Smooth muscle cell (in vitro differentiated cells): ENCODE data around the gene SLC25A28. TPM values are rescaled to one million over a fixed set of nuclear protein-coding genes. Genes with fewer than 3 reads are reported as not detected.

Source experiments
- DNase-seq: peaks from one replicate; lab custom pipeline; 2025; ENCODE audit not compliant: unreplicated experiment; lab: John Stamatoyannopoulos, UW
- H2AFZ ChIP-seq: fragments of 200-600 bp; sonication (generic); 2 replicates; pipeline ENCODE4 v1.6.0; 2016; ENCODE audit warnings: antibody characterized with exemption, low read depth, mild to moderate bottlenecking
- H3F3A ChIP-seq: fragments of 200-600 bp; sonication (generic); 2 replicates; pipeline ENCODE4 v1.6.0; 2017; ENCODE audit warnings: antibody characterized with exemption, low read depth
- H3K27ac ChIP-seq: fragments of 200-600 bp; sonication (generic); 2 replicates; pipeline ENCODE4 v1.5.1; 2016; ENCODE audit warnings: low read depth, mild to moderate bottlenecking
- H3K27me3 ChIP-seq: fragments of 200-600 bp; sonication (generic); 2 replicates; pipeline ENCODE4 v1.6.1; 2016; ENCODE audit warnings: low read depth, mild to moderate bottlenecking
- H3K36me3 ChIP-seq: fragments of 200-600 bp; sonication (generic); 2 replicates; pipeline ENCODE4 v1.5.1; 2016; ENCODE audit warnings: low read depth
- H3K4me1 ChIP-seq: fragments of 200-600 bp; sonication (generic); 2 replicates; pipeline ENCODE4 v1.5.1; 2016; ENCODE audit warnings: low read depth
- H3K4me2 ChIP-seq: fragments of 200-600 bp; sonication (generic); 2 replicates; pipeline ENCODE4 v1.6.0; 2016; ENCODE audit warnings: mild to moderate bottlenecking
- H3K4me3 ChIP-seq: fragments of 200-600 bp; sonication (generic); 2 replicates; pipeline ENCODE4 v1.5.1; 2016; ENCODE audit warnings: mild to moderate bottlenecking
- H3K79me2 ChIP-seq: fragments of 200-600 bp; sonication (generic); 2 replicates; pipeline ENCODE4 v1.6.0; 2016; ENCODE audit warnings: low read depth, mild to moderate bottlenecking
- H3K9ac ChIP-seq: fragments of 200-600 bp; sonication (generic); 2 replicates; pipeline ENCODE4 v1.6.0; 2016; ENCODE audit warnings: low read depth
- H3K9me3 ChIP-seq: fragments of 200-600 bp; sonication (generic); replicated peaks from 2 replicates; pipeline ENCODE4 v1.5.1; 2016; ENCODE audit warnings: low read depth
- H4K20me1 ChIP-seq: fragments of 200-600 bp; sonication (generic); 2 replicates; pipeline ENCODE4 v1.6.0; 2016; ENCODE audit warnings: low read depth
- WGBS: methylation state at CpG from one replicate; pipeline ENCODE4 v1.1.7; 2016; ENCODE audit warnings: low lambda C conversion rate; 5-methylcytosine and 5-hydroxymethylcytosine counted together
- polyA plus RNA-seq: library from polyadenylated mRNA; unstranded; fragments of >200 nt; fragmentation: Nextera tagmentation; extraction: Ambion mirVana; gene quantifications from 2 replicates; pipeline ENCODE4 v1.2.1, GENCODE V29; 2016
- total RNA-seq: library from RNA; depleted of rRNA; stranded (reverse); fragments of >200 nt; gene quantifications from 2 replicates; pipeline ENCODE4 v1.2.3, GENCODE V29; 2014
- TF ChIP-seq, protein P1 (sequence below): fragments of 200-600 bp; sonication (generic); IDR thresholded peaks from 2 replicates; pipeline ENCODE4 v1.5.1; 2017; ENCODE audit warnings: borderline replicate concordance, mild to moderate bottlenecking, antibody characterized with exemption; ENCODE audit not compliant: insufficient read depth, poor library complexity, severe bottlenecking

The SLC25A28 gene
- total and polyA plus RNA-seq, 2 experiments from 2014 or later = 35.0 to 43.3 TPM

DNA sequence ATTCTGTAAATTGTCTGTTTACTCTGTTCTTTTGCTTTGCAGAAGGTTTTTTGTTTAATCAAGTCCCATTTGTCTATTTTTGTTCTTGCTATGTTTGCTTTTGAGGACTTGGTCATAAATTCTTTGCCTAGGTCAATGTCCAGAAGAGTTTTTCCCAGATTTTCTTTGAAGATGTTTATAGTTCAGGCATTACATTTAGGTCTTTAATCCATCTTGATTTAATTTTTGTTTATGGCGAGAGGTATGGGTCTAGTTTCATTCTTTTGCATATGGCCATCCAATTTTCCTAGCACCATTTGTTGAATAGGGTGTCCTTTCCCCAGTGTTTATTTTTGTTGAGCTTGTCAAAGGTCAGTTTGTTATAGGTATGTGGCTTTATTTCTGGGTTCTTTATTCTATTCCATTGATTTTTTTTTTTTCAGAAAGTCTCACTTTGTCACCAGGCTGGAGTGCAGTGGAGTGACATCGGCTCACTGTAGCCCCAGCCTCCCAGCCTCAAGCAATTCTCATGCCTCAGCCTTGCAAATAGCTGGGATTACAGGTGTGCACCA is 27.4 kb upstream of the SLC25A28 start:
- no peaks in the 10 kb centered on the region for H4K20me1 ChIP-seq
- no peaks in the 10 kb centered on the region for H3K4me1 ChIP-seq
- no peaks in the 10 kb centered on the region for H3K79me2 ChIP-seq
- H3K27me3 ChIP-seq = no peaks in the 10 kb centered on the region
- no peaks in the 10 kb centered on the region for H3K36me3 ChIP-seq
- H3K27ac ChIP-seq = no peak overlapping the region
- TF ChIP-seq, protein P1, sequence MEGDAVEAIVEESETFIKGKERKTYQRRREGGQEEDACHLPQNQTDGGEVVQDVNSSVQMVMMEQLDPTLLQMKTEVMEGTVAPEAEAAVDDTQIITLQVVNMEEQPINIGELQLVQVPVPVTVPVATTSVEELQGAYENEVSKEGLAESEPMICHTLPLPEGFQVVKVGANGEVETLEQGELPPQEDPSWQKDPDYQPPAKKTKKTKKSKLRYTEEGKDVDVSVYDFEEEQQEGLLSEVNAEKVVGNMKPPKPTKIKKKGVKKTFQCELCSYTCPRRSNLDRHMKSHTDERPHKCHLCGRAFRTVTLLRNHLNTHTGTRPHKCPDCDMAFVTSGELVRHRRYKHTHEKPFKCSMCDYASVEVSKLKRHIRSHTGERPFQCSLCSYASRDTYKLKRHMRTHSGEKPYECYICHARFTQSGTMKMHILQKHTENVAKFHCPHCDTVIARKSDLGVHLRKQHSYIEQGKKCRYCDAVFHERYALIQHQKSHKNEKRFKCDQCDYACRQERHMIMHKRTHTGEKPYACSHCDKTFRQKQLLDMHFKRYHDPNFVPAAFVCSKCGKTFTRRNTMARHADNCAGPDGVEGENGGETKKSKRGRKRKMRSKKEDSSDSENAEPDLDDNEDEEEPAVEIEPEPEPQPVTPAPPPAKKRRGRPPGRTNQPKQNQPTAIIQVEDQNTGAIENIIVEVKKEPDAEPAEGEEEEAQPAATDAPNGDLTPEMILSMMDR = no peak
- WGBS = 86% methylated on average over 2 of the region's 2 CpGs
- DNase-seq = no peak
- H3K4me3 ChIP-seq = peak overlapping the region; percentile 13
- H3K4me2 ChIP-seq = no peak overlapping the region
- no peak overlapping the region for H3K9ac ChIP-seq
- H3F3A ChIP-seq = no peaks in the 10 kb centered on the region
- H2AFZ ChIP-seq = no peak overlapping the region
- H3K9me3 ChIP-seq = no peaks in the 10 kb centered on the region

DNA sequence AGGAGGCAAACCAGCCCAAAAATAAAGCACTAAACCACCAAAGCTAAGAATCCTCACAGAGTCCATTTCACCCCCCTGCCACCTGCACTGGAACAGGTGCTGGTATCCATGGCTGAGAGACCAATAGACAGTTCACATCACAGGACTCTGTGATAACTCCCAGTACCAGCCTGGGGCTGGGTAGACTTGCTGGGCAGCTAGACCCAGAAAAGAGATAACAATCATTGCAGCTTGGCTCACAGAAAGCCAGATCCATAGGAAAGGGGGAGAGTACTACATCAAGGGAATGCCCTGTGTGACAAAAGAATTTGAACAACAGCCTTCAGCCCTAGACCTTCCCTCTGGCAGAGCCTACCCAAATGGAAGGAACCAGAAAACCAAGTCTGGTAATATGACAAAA is 13.6 kb upstream of the SLC25A28 start:
- Histone ChIP-seq H4K20me1 (no peaks in the 10 kb centered on the region), H3K36me3 (no peaks in the 10 kb centered on the region), H2AFZ (no peak overlapping the region), H3F3A (no peaks in the 10 kb centered on the region), H3K9me3 (no peaks in the 10 kb centered on the region), H3K27ac (no peak overlapping the region), H3K27me3 (peaks cover 14% of the 10 kb centered on the region), H3K79me2 (no peaks in the 10 kb centered on the region), H3K4me3 (no peak overlapping the region), H3K4me2 (no peak overlapping the region), H3K4me1 (no peaks in the 10 kb centered on the region), H3K9ac (no peak overlapping the region)
- TF ChIP-seq, protein P1 = no peak
- DNase-seq = no peak

DNA sequence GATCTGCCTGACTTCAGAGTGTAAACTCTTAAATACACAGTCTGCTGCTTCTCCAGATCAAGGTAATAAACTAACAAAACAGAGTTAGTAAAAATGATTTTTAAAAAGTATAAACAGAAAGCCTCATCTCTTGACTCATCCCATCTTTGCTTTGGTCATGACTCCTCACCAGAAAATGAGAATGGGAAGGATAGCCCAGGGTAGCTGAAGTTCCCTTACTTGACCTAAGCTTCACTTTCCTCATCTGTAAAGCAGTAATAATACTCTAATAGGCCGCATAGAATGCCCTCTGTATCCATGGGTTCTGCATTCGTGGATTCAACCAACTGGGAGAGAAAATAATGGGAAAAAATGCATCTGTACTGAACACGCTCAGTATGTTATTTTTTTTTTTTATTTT is 11.3 kb upstream of the SLC25A28 start:
- H3F3A ChIP-seq = no peaks in the 10 kb centered on the region
- 89% methylated on average over 3 of the region's 3 CpGs for WGBS
- no peaks in the 10 kb centered on the region for H4K20me1 ChIP-seq
- no peaks in the 10 kb centered on the region for H3K36me3 ChIP-seq
- H3K79me2 ChIP-seq = no peaks in the 10 kb centered on the region
- TF ChIP-seq, protein P1 = no peak
- no peak overlapping the region for H3K4me2 ChIP-seq
- H3K4me1 ChIP-seq = no peaks in the 10 kb centered on the region
- H3K27me3 ChIP-seq = peaks cover 3% of the 10 kb centered on the region
- H2AFZ ChIP-seq = no peak overlapping the region
- no peak for DNase-seq
- H3K9ac ChIP-seq = no peak overlapping the region
- H3K4me3 ChIP-seq = no peak overlapping the region
- no peak overlapping the region for H3K27ac ChIP-seq
- no peaks in the 10 kb centered on the region for H3K9me3 ChIP-seq

DNA sequence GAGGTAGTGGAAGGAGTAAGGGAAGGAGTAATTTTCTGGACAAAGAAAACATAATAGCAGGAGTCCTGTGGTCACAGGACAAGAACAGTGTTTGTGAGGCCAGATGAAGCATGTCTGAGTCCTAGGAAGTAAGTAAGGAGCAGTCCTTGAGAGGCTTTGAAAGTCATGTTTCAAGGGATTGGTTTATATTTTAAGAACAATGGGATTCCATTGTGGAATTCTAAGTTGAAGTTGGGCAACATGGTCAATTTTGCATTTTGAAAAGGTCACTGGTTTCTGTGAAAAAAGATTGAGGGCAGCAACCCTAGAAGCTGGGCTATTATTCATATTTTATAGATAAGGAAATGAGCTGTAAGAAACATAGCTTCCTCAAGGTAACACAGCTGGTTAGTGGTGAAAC is 10.8 kb upstream of the SLC25A28 start:
- H3K79me2 ChIP-seq = no peaks in the 10 kb centered on the region
- no peaks in the 10 kb centered on the region for H3K9me3 ChIP-seq
- H3K9ac ChIP-seq = no peak overlapping the region
- H2AFZ ChIP-seq = no peak overlapping the region
- no peak overlapping the region for H3K4me2 ChIP-seq
- H4K20me1 ChIP-seq = no peaks in the 10 kb centered on the region
- H3K27me3 ChIP-seq = peaks cover 3% of the 10 kb centered on the region
- no peak overlapping the region for H3K4me3 ChIP-seq
- no peak overlapping the region for H3K27ac ChIP-seq
- no peak for DNase-seq
- TF ChIP-seq, protein P1 = no peak
- H3F3A ChIP-seq = no peaks in the 10 kb centered on the region
- H3K4me1 ChIP-seq = no peaks in the 10 kb centered on the region
- H3K36me3 ChIP-seq = no peaks in the 10 kb centered on the region
